ENCODE data around the gene PRRC2B. TPM values are rescaled to one million over a fixed set of nuclear protein-coding genes. Genes with fewer than 3 reads are reported as not detected.

The PRRC2B gene
- total and polyA plus RNA-seq, 2 of the 13 experiments (the other 11 are each of a cell fraction or from before 2014, with no cell fraction given): 20.8 to 37.4 TPM

DNA sequence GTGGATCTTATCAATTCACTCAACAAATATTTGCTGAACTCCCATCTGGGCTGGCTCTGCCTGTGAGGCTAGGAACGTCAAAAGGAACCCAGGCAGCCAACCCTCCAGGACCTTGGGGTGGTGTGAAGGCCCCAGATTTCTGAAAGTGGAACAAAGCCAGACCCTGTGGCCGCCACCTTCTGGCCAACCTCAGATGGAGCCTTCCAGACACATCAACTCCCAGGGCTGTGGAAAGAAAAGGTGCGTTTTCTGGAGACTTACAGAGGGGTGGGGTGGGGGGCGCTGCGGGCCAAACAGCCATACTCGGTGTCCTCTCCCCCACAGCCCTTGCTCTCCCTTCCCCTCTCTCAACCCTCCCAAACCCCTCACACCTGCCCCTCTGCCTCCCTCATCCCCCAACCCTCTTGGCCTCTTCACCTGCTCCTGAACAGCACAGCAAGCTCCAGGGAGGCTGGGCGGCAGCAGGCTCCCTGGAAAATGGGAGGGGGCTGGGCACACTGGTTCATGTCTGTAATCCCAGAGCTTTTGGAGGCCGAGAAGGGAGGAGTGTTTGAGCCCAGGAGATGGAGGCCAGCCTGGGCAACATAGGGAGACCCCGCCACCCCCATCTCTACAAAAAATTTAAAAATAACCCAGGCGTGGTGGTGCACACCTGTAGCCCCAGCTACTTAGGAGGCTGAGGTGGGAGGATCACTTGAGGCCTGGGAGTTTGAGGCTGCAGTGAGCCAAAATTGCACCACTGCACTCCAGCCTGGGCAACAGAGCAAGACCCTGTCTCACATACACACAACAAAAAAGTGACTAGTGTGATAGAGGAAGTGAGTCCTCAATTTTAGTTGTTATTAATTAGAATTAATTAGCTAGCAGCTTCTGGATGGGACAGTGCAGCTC is 45.0 kb upstream of the PRRC2B start:
- Histone ChIP-seq H4K20me1 (ENCODE audit: insufficient read depth, low read length) (no peaks in the 10 kb centered on the region), H3K79me2 (ENCODE audit: insufficient read depth, low read length) (no peaks in the 10 kb centered on the region), H3K36me3 (replicated peaks in 1 of 2; ENCODE audit: control insufficient read depth in 1 of 2, insufficient read depth in 2 of 2, low read length in 2 of 2) (no peaks in the 10 kb centered on the region), H3K4me1 (ENCODE audit: insufficient read depth, low read length) (peaks cover 46% of the 10 kb centered on the region), H3K4me3 (replicated peaks in 1 of 3; ENCODE audit: insufficient read depth in 1 of 3, low read depth in 2 of 3, low read length in 3 of 3) (no peak overlapping the region), H3K4me2 (ENCODE audit: low read depth, low read length) (peak overlapping the region; percentile 51), H3K27ac (ENCODE audit: extremely low read length, insufficient read depth, low read length) (no peak overlapping the region), H3K27me3 (ENCODE audit: control insufficient read depth in 1 of 2, insufficient read depth in 2 of 2, low read length in 2 of 2) (no peaks in the 10 kb centered on the region), H2AFZ (ENCODE audit: low read length) (no peak overlapping the region), H3K9me3 (ENCODE audit: low read length) (no peaks in the 10 kb centered on the region), H3K9ac (ENCODE audit: insufficient read depth, low read depth, low read length) (no peak overlapping the region)
- DNase-seq (ENCODE audit: low spot score) (no peak), FAIRE-seq (no peak), ATAC-seq (peak; percentile 54)
- intact Hi-C loops (cut with micrococcal nuclease; ENCODE audit: unreplicated experiment) (no loop called here), in situ Hi-C loops (cut with HindIII; ENCODE audit: extremely low pct_ligation_motif_present, low pct_unique_long_range_greater_than_20kb) (no loop called here)
- BruUV-seq (replicated peaks): no TSS peak
- CTCF ChIA-PET (ENCODE audit: low intra/inter-chr PET ratio, low total read pairs): interaction anchor here (1.3 kb wide), 1 partner anchor 130 kb away, joined by 3 read pairs; no protein-coding TSS in a partner anchor
- 0 out of 2 replicates have a peak, but pooled peaks have one; percentile 13 for TF ChIP-seq NR2F6 (IDR thresholded peaks at IDR 0.05)
- no peak for TF ChIP-seq NR2F6 (CRISPR knock-in tag; IDR thresholded peaks at IDR 0.05)
- TF ChIP-seq, protein P1, sequence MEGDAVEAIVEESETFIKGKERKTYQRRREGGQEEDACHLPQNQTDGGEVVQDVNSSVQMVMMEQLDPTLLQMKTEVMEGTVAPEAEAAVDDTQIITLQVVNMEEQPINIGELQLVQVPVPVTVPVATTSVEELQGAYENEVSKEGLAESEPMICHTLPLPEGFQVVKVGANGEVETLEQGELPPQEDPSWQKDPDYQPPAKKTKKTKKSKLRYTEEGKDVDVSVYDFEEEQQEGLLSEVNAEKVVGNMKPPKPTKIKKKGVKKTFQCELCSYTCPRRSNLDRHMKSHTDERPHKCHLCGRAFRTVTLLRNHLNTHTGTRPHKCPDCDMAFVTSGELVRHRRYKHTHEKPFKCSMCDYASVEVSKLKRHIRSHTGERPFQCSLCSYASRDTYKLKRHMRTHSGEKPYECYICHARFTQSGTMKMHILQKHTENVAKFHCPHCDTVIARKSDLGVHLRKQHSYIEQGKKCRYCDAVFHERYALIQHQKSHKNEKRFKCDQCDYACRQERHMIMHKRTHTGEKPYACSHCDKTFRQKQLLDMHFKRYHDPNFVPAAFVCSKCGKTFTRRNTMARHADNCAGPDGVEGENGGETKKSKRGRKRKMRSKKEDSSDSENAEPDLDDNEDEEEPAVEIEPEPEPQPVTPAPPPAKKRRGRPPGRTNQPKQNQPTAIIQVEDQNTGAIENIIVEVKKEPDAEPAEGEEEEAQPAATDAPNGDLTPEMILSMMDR (CRISPR knock-in tag; IDR thresholded peaks at IDR 0.05): peak; percentile 43
- TF ChIP-seq ZNF121 (CRISPR knock-in tag; IDR thresholded peaks at IDR 0.05): peak; percentile 51; the same call in 1 of the 2 replicates
- TF ChIP-seq ATAD3A (CRISPR knock-in tag; IDR thresholded peaks at IDR 0.05): no peak
- 28% methylated on average over 6 of the region's 10 CpGs for WGBS (ENCODE audit: low lambda C conversion rate)
- POLR2A ChIA-PET: interaction anchor here (1.9 kb wide), 1 partner anchor 24 kb away, joined by 9 read pairs; no protein-coding TSS in a partner anchor

DNA sequence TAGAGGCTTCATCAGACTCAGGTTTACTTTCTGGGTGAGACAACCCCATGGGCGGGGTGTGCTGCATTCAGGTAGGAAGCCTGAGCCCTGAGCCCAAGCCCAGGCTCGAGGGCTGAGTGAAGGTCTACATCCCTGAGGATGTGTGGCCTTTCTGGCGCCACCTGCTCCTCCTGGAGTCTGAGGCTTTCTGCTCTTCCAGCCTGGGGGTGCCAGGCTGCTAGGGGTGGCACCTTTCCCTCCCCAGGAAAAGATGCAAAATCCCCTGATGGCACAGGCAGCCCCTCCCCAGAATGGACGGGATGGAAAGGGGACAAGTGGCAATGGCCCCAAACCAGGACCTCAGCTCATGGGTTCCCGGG is 44.4 kb upstream of the PRRC2B start:
- intact Hi-C loops (cut with micrococcal nuclease; ENCODE audit: unreplicated experiment) (no loop called here), in situ Hi-C loops (cut with HindIII; ENCODE audit: extremely low pct_ligation_motif_present, low pct_unique_long_range_greater_than_20kb) (no loop called here)
- no peak for DNase-seq (ENCODE audit: low spot score)
- no peak for FAIRE-seq
- H4K20me1 ChIP-seq (ENCODE audit: insufficient read depth, low read length): no peaks in the 10 kb centered on the region
- peak; percentile 28 for ATAC-seq
- H3K27me3 ChIP-seq (ENCODE audit: control insufficient read depth in 1 of 2, insufficient read depth in 2 of 2, low read length in 2 of 2): no peaks in the 10 kb centered on the region
- POLR2A ChIA-PET: interaction anchor here (1.9 kb wide), 1 partner anchor 24 kb away, joined by 9 read pairs; no protein-coding TSS in a partner anchor
- no peaks in the 10 kb centered on the region for H3K79me2 ChIP-seq (ENCODE audit: insufficient read depth, low read length)
- peaks cover 46% of the 10 kb centered on the region for H3K4me1 ChIP-seq (ENCODE audit: insufficient read depth, low read length)
- no peak overlapping the region for H2AFZ ChIP-seq (ENCODE audit: low read length)
- H3K4me2 ChIP-seq (ENCODE audit: low read depth, low read length): peak overlapping the region; percentile 95
- WGBS (ENCODE audit: low lambda C conversion rate): 0% methylated on average over 1 of the region's 5 CpGs
- no peaks in the 10 kb centered on the region for H3K9me3 ChIP-seq (ENCODE audit: low read length)
- no peak overlapping the region for H3K27ac ChIP-seq (ENCODE audit: extremely low read length, insufficient read depth, low read length)
- peak overlapping the region in 2 of 3 experiments; percentile 43 to 69; a peak in 3 of 6 replicates for H3K4me3 ChIP-seq (replicated peaks in 1 of 3; ENCODE audit: insufficient read depth in 1 of 3, low read depth in 2 of 3, low read length in 3 of 3)
- H3K9ac ChIP-seq (ENCODE audit: insufficient read depth, low read depth, low read length): peak overlapping the region; percentile 28; the same call in 1 of the 2 replicates
- TF ChIP-seq IRF2 (CRISPR knock-in tag; IDR thresholded peaks at IDR 0.05) (no peak), ZNF564 (CRISPR knock-in tag; IDR thresholded peaks at IDR 0.05) (no peak), HNF4G (IDR thresholded peaks at IDR 0.05; ENCODE audit: borderline replicate concordance, low read depth, low read length) (no peak), HNF4G (CRISPR knock-in tag; IDR thresholded peaks at IDR 0.05; ENCODE audit: borderline replicate concordance, low read depth) (no peak), PLRG1 (conservative IDR thresholded peaks at IDR 0.05) (no peak), TMF1 (CRISPR knock-in tag; IDR thresholded peaks at IDR 0.05; ENCODE audit: low read depth) (no peak), TOE1 (CRISPR knock-in tag; IDR thresholded peaks at IDR 0.05) (no peak)
- TF ChIP-seq, protein P2, sequence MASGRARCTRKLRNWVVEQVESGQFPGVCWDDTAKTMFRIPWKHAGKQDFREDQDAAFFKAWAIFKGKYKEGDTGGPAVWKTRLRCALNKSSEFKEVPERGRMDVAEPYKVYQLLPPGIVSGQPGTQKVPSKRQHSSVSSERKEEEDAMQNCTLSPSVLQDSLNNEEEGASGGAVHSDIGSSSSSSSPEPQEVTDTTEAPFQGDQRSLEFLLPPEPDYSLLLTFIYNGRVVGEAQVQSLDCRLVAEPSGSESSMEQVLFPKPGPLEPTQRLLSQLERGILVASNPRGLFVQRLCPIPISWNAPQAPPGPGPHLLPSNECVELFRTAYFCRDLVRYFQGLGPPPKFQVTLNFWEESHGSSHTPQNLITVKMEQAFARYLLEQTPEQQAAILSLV (CRISPR knock-in tag; IDR thresholded peaks at IDR 0.05; ENCODE audit: borderline replicate concordance): 0 out of 2 replicates have a peak, but pooled peaks have one; percentile 21
- CTCF ChIA-PET (ENCODE audit: low intra/inter-chr PET ratio, low total read pairs): interaction anchor here (1.3 kb wide), 1 partner anchor 129 kb away, joined by 3 read pairs; no protein-coding TSS in a partner anchor
- no TSS peak for BruUV-seq (replicated peaks)
- no peaks in the 10 kb centered on the region for H3K36me3 ChIP-seq (replicated peaks in 1 of 2; ENCODE audit: control insufficient read depth in 1 of 2, insufficient read depth in 2 of 2, low read length in 2 of 2)
